Activated effector memory CD4-positive, alpha-beta T cell treated with Interleukin-2 at 50 U/mL for 16 hours (primary cell): Measurements from ENCODE around the gene PLXNA2.

Experiments used
- DNase-seq: peaks from one replicate; pipeline ENCODE4 v3.0.0-alpha.2; 2020

PLXNA2 gene

GRCh38 chr1:208219659-208220282 is 24.4 kb downstream of the PLXNA2 start:
- no peak for DNase-seq

- no peak for DNase-seq
Measured at GRCh38 chr1:208219098-208219658, 25.0 kb downstream of the PLXNA2 start.

GRCh38 chr1:208218237-208219097 is 25.7 kb downstream of the PLXNA2 start:
- DNase-seq, result no peak

- no peak for DNase-seq
Measured at GRCh38 chr1:208217781-208218180, 26.4 kb downstream of the PLXNA2 start.

GRCh38 chr1:208216806-208217205 is 27.4 kb downstream of the PLXNA2 start:
- no peak for DNase-seq

- no peak for DNase-seq
Measured at GRCh38 chr1:208216062-208216461, 28.1 kb downstream of the PLXNA2 start.

GRCh38 chr1:208215393-208215792 is 28.8 kb downstream of the PLXNA2 start:
- no peak for DNase-seq

- DNase-seq, result no peak
Measured at GRCh38 chr1:208213786-208214185, 30.4 kb downstream of the PLXNA2 start.

- no peak for DNase-seq
Measured at GRCh38 chr1:208212893-208213292, 31.3 kb downstream of the PLXNA2 start.

- DNase-seq, result no peak
Measured at GRCh38 chr1:208211921-208212843, 32.0 kb downstream of the PLXNA2 start.

- no peak for DNase-seq
Measured at GRCh38 chr1:208209896-208210589, 34.1 kb downstream of the PLXNA2 start.

GRCh38 chr1:208209286-208209685 is 34.9 kb downstream of the PLXNA2 start:
- DNase-seq, result no peak

- no peak for DNase-seq
Measured at GRCh38 chr1:208208132-208208487, 36.1 kb downstream of the PLXNA2 start.

GRCh38 chr1:208207388-208208131 is 36.6 kb downstream of the PLXNA2 start:
- DNase-seq, result no peak

GRCh38 chr1:208206092-208206698 is 38.0 kb downstream of the PLXNA2 start:
- no peak for DNase-seq

- no peak for DNase-seq
Measured at GRCh38 chr1:208205216-208206013, 38.8 kb downstream of the PLXNA2 start.

GRCh38 chr1:208204779-208205178 is 39.4 kb downstream of the PLXNA2 start:
- no peak for DNase-seq

GRCh38 chr1:208203848-208204609 is 40.2 kb downstream of the PLXNA2 start:
- no peak for DNase-seq

- DNase-seq, result no peak
Measured at GRCh38 chr1:208203127-208203847, 40.9 kb downstream of the PLXNA2 start.
